ENCODE measurements around the gene SDR42E1.

- TF ChIP-seq CTCF (IDR thresholded peaks at IDR 0.05): no peak
- TF ChIP-seq EZH2phosphoT487 (IDR thresholded peaks at IDR 0.05): no peak
- TF ChIP-seq EZH2 (IDR thresholded peaks at IDR 0.05): no peak
Measured at GRCh38 chr16:82013139-82013538, 1.9 kb upstream of the SDR42E1 start.
